Trophoblast cell (in vitro differentiated cells and primary cell): ENCODE data around the gene C11orf42.

Experiments used
- DNase-seq, 2 donors: peaks; one replicate each; pipeline ENCODE4 v3.0.0-alpha.2; 2016
- H2AFZ ChIP-seq: 2 replicates; pipeline ENCODE4 v1.6.1; 2013; ENCODE audit warnings: low read length, moderate library complexity, mild to moderate bottlenecking; ENCODE audit not compliant: insufficient read depth, poor library complexity
- H2AK5ac ChIP-seq: 2 replicates; pipeline ENCODE4 v1.6.1; 2013; ENCODE audit warnings: mild to moderate bottlenecking, low read length
- H2BK120ac ChIP-seq: 2 replicates; pipeline ENCODE4 v1.6.1; 2013; ENCODE audit warnings: low read length, mild to moderate bottlenecking, moderate library complexity; ENCODE audit not compliant: insufficient read depth, poor library complexity
- H2BK12ac ChIP-seq: 2 replicates; pipeline ENCODE4 v1.6.1; 2013; ENCODE audit warnings: mild to moderate bottlenecking, low read length, moderate library complexity
- H2BK5ac ChIP-seq: 2 replicates; pipeline ENCODE4 v1.6.1; 2013; ENCODE audit warnings: low read length, low read depth, moderate library complexity, mild to moderate bottlenecking; ENCODE audit not compliant: poor library complexity
- H3K14ac ChIP-seq: 2 replicates; pipeline ENCODE4 v1.6.1; 2013; ENCODE audit warnings: mild to moderate bottlenecking, low read length
- H3K18ac ChIP-seq: 2 replicates; pipeline ENCODE4 v1.6.1; 2013; ENCODE audit warnings: mild to moderate bottlenecking, low read length
- H3K23ac ChIP-seq: 2 replicates; pipeline ENCODE4 v1.6.1; 2013; ENCODE audit warnings: low read length
- H3K27ac ChIP-seq: 2 replicates; pipeline ENCODE4 v1.5.1; 2013; ENCODE audit warnings: low read depth, mild to moderate bottlenecking, inconsistent platforms, low read length, moderate library complexity
- H3K27me3 ChIP-seq: 2 replicates; pipeline ENCODE4 v1.6.1; 2013; ENCODE audit warnings: inconsistent platforms, mild to moderate bottlenecking, low read length, moderate library complexity; ENCODE audit not compliant: insufficient read depth
- H3K36me3 ChIP-seq, 2 experiments: 1 replicate in 1 of 2; 2 replicates in 1 of 2; pipeline ENCODE4 v1.6.1; 2013; ENCODE audit warnings: low read length in 2 of 2, mild to moderate bottlenecking in 2 of 2, moderate library complexity in 1 of 2; ENCODE audit not compliant: insufficient read depth in 2 of 2, control insufficient read depth in 1 of 2
- H3K4ac ChIP-seq: 2 replicates; pipeline ENCODE4 v1.6.1; 2013; ENCODE audit warnings: low read depth, mild to moderate bottlenecking, low read length, moderate library complexity
- H3K4me1 ChIP-seq, 2 experiments: 1 replicate in 1 of 2; 2 replicates in 1 of 2; pipeline ENCODE4 v1.6.1; 2013; ENCODE audit warnings: low read length in 2 of 2, mild to moderate bottlenecking in 2 of 2, moderate library complexity in 1 of 2; ENCODE audit not compliant: insufficient read depth in 2 of 2, control insufficient read depth in 1 of 2
- H3K4me2 ChIP-seq: 2 replicates; pipeline ENCODE4 v1.6.1; 2013; ENCODE audit warnings: inconsistent platforms, mild to moderate bottlenecking, low read length, moderate library complexity
- H3K4me3 ChIP-seq: 2 replicates; pipeline ENCODE4 v1.5.1; 2013; ENCODE audit warnings: mild to moderate bottlenecking, low read depth, low read length, inconsistent platforms
- H3K79me1 ChIP-seq: one replicate; pipeline ENCODE4 v1.6.1; 2013; ENCODE audit warnings: low read length
- H3K79me2 ChIP-seq: 2 replicates; pipeline ENCODE4 v1.6.1; 2013; ENCODE audit warnings: low read length, mild to moderate bottlenecking; ENCODE audit not compliant: control insufficient read depth, insufficient read depth, poor library complexity
- H3K9ac ChIP-seq: 2 replicates; pipeline ENCODE4 v1.6.1; 2013; ENCODE audit warnings: mild to moderate bottlenecking, low read length
- H3K9me3 ChIP-seq: 2 replicates; pipeline ENCODE4 v1.6.1; 2013; ENCODE audit warnings: low read depth, mild to moderate bottlenecking, control low read depth, inconsistent platforms, low read length; ENCODE audit not compliant: insufficient read depth
- H4K12ac ChIP-seq: 2 replicates; pipeline ENCODE4 v1.6.1; 2013; ENCODE audit warnings: low read depth, mild to moderate bottlenecking, low read length, moderate library complexity
- H4K8ac ChIP-seq: 2 replicates; pipeline ENCODE4 v1.6.1; 2013; ENCODE audit warnings: low read depth, mild to moderate bottlenecking, low read length, moderate library complexity
- H4K91ac ChIP-seq: one replicate; pipeline ENCODE4 v1.6.1; 2013; ENCODE audit warnings: low read depth, mild to moderate bottlenecking, low read length, moderate library complexity
- WGBS: extraction: QIAGEN DNeasy Blood & Tissue Kit; methylation state at CpG from one replicate; pipeline ENCODE4 v1.1.7; 2013; ENCODE audit warnings: missing lambda C conversion rate; ENCODE audit not compliant: insufficient read length, insufficient coverage; ENCODE audit errors: extremely low coverage; 5-methylcytosine and 5-hydroxymethylcytosine counted together

Gene C11orf42

GRCh38 chr11:6258571-6259081 is 53.3 kb downstream of the C11orf42 start:
- peak overlapping the region; percentile 5 for H3K4ac ChIP-seq
- peaks cover 15% of the 10 kb centered on the region for H3K79me1 ChIP-seq
- peak overlapping the region; percentile 23 for H3K14ac ChIP-seq
- H3K9me3 ChIP-seq = no peaks in the 10 kb centered on the region
- H3K79me2 ChIP-seq = peaks cover 11% of the 10 kb centered on the region
- no peak overlapping the region for H3K23ac ChIP-seq
- no CpG with 5 or more reads among the region's 16 CpGs for WGBS
- no peak overlapping the region for H4K12ac ChIP-seq
- H3K27ac ChIP-seq = peak overlapping the region; percentile 60
- H3K18ac ChIP-seq = no peak overlapping the region
- H3K9ac ChIP-seq = no peak overlapping the region
- peak overlapping the region; percentile 92 for H3K4me2 ChIP-seq
- H4K8ac ChIP-seq = no peak overlapping the region
- H3K36me3 ChIP-seq = no peaks in the 10 kb centered on the region
- peaks cover 5 to 12% of the 10 kb centered on the region in 2 experiments for H3K4me1 ChIP-seq
- peak overlapping the region; percentile 53 for H4K91ac ChIP-seq
- H2AFZ ChIP-seq = peak overlapping the region; percentile 52
- no peak overlapping the region for H3K4me3 ChIP-seq
- peak overlapping the region; percentile 29 for H2BK5ac ChIP-seq
- H2BK120ac ChIP-seq = peak overlapping the region; percentile 37
- no peak overlapping the region for H2BK12ac ChIP-seq
- DNase-seq = peak in 1 of 2 donors; percentile 77
- no peaks in the 10 kb centered on the region for H3K27me3 ChIP-seq
- no peak overlapping the region for H2AK5ac ChIP-seq

GRCh38 chr11:6260207-6260726 is 54.9 kb downstream of the C11orf42 start:
- Histone ChIP-seq H3K18ac (peak overlapping the region; percentile 69), H3K79me1 (peaks cover 15% of the 10 kb centered on the region), H3K79me2 (peaks cover 11% of the 10 kb centered on the region), H3K27me3 (no peaks in the 10 kb centered on the region), H3K23ac (no peak overlapping the region), H3K9me3 (no peaks in the 10 kb centered on the region), H2AK5ac (peak overlapping the region; percentile 72), H2BK5ac (no peak overlapping the region), H3K4me2 (peak overlapping the region; percentile 92), H2BK12ac (no peak overlapping the region), H3K4ac (peak overlapping the region; percentile 41), H4K12ac (no peak overlapping the region), H3K9ac (no peak overlapping the region), H3K27ac (peak overlapping the region; percentile 9), H3K4me3 (peak overlapping the region; percentile 41), H2AFZ (peak overlapping the region; percentile 55), H3K4me1 (peaks cover 5 to 12% of the 10 kb centered on the region in 2 experiments), H2BK120ac (no peak overlapping the region), H3K14ac (peak overlapping the region; percentile 49), H3K36me3 (peaks cover 0 to 4% of the 10 kb centered on the region in 2 experiments), H4K91ac (peak overlapping the region; percentile 62), H4K8ac (peak overlapping the region; percentile 72)
- no peak for DNase-seq
- no CpG with 5 or more reads among the region's 5 CpGs for WGBS
